ENCODE data around the gene IFIT1. TPM values are rescaled to one million over a fixed set of nuclear protein-coding genes. Genes with fewer than 3 reads are reported as not detected.
"Not testable (repeated sequence)": the region's sequence is repeated elsewhere in the genome, so short reads cannot be mapped to it uniquely, and the experiment has no call there.

The IFIT1 gene
- total RNA-seq, 2 experiments from 2014 or later, result 0.25 to 0.27 TPM

GRCh38 chr10:89426230-89426868 lies 33.9 kb downstream of the IFIT1 start:
- POLR2A ChIA-PET, result no interaction called here
- CTCF ChIA-PET, result interaction anchor here (0.6 to 1.3 kb wide), 3 partner anchors 9 to 114 kb away, joined by 3 read pairs; no protein-coding TSS in a partner anchor

- POLR2A ChIA-PET, result no interaction called here
- CTCF ChIA-PET, result no interaction called here
These were observed 35.2 kb downstream of the IFIT1 start for GRCh38 chr10:89427629-89428028.

- CTCF ChIA-PET, result no interaction called here
- POLR2A ChIA-PET, result no interaction called here
These were observed 36.5 kb downstream of the IFIT1 start for GRCh38 chr10:89428877-89429276.

GRCh38 chr10:89431977-89432376 lies 39.6 kb downstream of the IFIT1 start:
- POLR2A ChIA-PET, result no interaction called here
- CTCF ChIA-PET, result no interaction called here

GRCh38 chr10:89438525-89438924 lies 46.1 kb downstream of the IFIT1 start:
- ChIA-PET CTCF (no interaction called here), POLR2A (no interaction called here)

- CTCF ChIA-PET, result no interaction called here
- POLR2A ChIA-PET, result no interaction called here
These were observed 48.0 kb downstream of the IFIT1 start for GRCh38 chr10:89440226-89441009.

GRCh38 chr10:89442289-89442688 lies 49.9 kb downstream of the IFIT1 start:
- ChIA-PET POLR2A (no interaction called here), CTCF (no interaction called here)

GRCh38 chr10:89444819-89445218 lies 52.4 kb downstream of the IFIT1 start:
- POLR2A ChIA-PET, CTCF ChIA-PET: not testable (repeated sequence)

- POLR2A ChIA-PET, result no interaction called here
- CTCF ChIA-PET, result no interaction called here
These were observed 58.5 kb downstream of the IFIT1 start for GRCh38 chr10:89450901-89451300.

GRCh38 chr10:89452193-89452592 lies 59.8 kb downstream of the IFIT1 start:
- POLR2A ChIA-PET, result no interaction called here
- CTCF ChIA-PET, result no interaction called here

GRCh38 chr10:89454561-89455347 lies 62.3 kb downstream of the IFIT1 start:
- ChIA-PET POLR2A (no interaction called here), CTCF (no interaction called here)

Other genes with a start within 250 kb of the IFIT1 start
- not detected for gene CH25H, start 185.3 kb upstream of the IFIT1 start, total RNA-seq
- gene LIPA, start 140.8 kb upstream of the IFIT1 start, total RNA-seq, result 10 to 100 TPM; 17.5 to 18.3 TPM
- 1 to 10 TPM; 1.2 to 1.3 TPM for gene IFIT2, start 90.6 kb upstream of the IFIT1 start, total RNA-seq
- gene IFIT3, start 64.6 kb upstream of the IFIT1 start, total RNA-seq, result under 1 TPM; 0.70 to 0.80 TPM
- gene IFIT1B, start 14.6 kb upstream of the IFIT1 start, total RNA-seq, result not detected
- 1 to 10 TPM; 6.4 to 6.5 TPM for gene IFIT5, start 21.9 kb downstream of the IFIT1 start, total RNA-seq
- gene SLC16A12, start 143.0 kb downstream of the IFIT1 start, total RNA-seq, result not detected